Colon (tissue), 2 donors: ENCODE results near the gene ATF1.
"Not testable (repeated sequence)": the region's sequence is repeated elsewhere in the genome, so short reads cannot be mapped to it uniquely, and the experiment has no call there.

Source experiments
- FAIRE-seq: peaks from 2 replicates; lab custom pipeline; 2012; peaks lifted over from hg19 to GRCh38; lab: Jason Lieb, UNC
- donor health status: control.
- donor health status: control.

The ATF1 gene

DNA sequence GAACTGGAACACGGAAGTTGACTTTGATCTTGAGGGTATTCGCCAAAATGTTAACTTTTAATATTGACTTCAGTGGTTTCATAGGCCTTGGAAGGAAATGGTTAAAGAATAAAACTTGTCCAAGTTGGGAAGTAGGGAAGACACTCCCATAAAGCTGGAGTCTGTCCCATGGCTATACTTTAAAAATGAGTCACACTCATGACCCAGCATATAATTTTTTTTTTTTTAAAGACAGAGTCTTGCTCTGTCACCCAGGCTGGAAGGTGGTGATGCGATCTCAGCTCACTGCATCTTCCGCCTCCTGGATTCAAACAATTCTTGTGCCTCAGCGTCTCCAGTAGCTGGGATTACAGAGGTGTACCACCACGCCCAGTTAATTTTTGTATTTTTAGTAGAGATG lies 98.4 kb downstream of the ATF1 start:
- no peak for FAIRE-seq

DNA sequence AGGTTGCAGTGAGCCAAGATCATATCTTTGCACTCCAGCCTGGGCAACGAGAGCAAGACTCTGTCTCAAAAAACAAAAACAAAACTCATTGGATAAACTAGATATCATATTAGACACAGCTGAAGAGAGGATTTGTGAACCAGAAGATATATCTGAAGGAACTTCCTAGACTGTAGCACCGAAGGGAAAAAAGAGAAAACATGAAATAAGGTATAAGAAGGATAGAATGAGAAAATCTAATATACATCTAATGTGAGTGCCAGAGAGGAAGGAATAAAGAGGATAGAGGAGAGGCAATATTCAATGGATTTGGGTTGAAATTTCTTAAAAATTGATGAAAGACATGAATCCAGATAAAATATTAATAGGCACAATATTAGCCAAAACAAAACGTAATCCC lies 101.4 kb downstream of the ATF1 start:
- no peak for FAIRE-seq

GRCh38 chr12:50868881-50869280 lies 105.0 kb downstream of the ATF1 start:
- not testable (repeated sequence) for FAIRE-seq
